HG03060 (cell line): ENCODE measurements around the gene TBC1D17.
"Not testable (repeated sequence)": the region's sequence is repeated elsewhere in the genome, so short reads cannot be mapped to it uniquely, and the experiment has no call there.

ENCODE experiments used
- ATAC-seq: cut with Tn5 transposase; IDR thresholded peaks from one replicate; pipeline ENCODE4 v1.9.1; 2021; ENCODE audit warnings: low read depth, moderate number of reproducible peaks; ENCODE audit not compliant: unreplicated experiment

TBC1D17 gene

DNA sequence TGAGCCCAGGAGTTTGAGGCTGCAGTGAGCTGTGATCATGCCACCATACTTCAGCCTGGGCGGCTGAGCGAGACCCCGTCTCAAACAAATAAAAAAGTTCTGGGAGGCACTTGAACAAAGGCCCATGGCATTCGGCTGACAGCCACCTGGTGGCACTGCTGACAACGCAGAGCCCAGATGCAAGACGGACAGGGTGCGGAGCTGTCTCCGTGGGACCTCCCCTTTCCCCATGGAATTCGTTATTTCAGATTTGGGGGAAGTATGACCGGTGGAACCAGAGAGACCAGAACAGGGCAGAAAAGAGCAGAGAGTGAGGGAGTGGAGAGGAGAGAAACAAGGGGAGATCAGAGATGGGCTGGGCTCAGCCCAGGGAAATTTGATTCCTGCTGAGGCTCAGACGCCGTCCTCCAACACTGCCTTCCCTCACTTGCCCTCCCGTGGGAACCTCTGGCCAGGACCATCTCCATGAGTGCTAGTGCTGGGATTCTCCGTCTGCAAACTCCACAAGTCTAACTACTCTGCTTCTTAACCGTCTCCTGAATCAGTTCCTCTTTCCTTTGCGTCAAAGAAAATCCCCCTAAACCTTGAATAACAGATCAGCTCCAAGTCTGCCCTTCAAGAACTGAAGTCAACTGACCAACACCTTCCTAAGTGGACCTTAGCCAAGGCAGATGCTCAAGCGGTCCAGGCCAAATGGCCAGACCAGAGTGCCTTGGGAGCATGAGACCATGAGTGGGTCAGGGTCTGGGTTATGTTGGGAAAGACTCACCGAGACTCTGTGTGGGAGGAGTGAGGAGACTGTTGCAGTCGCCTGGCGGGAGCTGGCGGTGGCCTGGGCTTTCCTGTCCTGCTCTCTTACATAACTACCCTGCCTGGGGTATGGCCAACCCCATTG lies 39.6 kb downstream of the TBC1D17 start:
- ATAC-seq, result no peak

DNA sequence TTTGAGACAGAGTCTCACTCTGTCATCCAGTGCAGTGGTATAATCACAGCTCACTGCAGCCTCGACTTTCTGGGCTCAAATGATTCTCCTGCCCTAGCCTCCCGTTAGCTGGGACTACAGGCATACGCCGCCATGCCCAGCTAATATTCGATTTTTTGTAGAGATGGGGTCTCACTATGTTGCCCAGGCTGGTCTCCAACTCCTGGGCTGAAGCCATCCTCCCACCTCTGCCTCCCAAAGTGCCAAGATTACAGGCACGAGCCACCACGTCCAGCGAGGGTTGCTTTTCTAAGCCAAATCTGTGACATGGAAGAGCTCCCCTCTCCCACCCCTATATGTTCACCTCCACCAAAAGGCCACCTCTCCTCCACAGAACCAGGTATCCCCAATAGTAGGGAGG lies 40.6 kb downstream of the TBC1D17 start:
- ATAC-seq, result no peak

DNA sequence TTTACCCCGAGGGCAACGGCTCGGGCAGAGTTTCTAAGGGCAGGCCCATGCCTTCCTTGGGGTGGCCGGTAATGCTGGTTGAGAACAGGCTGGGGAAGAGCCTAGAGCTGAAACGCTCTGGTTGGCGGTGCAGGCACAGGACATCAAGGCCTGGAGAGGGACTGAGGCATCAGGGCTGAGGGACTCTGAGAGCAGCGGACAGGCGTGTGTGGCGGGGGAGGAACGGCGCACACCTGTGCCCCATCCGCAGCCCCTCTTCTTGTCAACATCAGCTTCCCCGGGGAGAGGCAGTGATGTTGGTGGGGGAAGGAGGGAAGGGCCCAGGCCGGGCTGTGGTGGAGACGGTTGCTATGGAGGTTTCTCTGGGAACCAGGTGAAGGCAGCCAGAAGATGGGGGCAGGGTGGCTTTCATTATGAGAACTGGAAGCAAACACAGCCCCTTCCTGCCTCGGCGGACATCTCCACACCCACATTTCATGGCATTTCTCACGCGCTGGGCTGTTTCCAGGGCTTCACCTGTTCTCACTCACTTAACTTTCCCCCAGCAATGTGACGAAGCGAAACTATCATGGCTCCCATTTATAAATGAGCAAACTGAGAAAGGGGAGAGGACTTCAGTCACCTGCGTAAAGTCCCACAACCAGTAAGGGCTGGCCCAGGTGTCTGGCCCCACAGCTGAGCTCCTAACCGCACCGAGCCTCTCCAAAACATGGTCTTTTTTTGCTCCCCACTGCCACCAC lies 43.3 kb downstream of the TBC1D17 start:
- ATAC-seq, result no peak

DNA sequence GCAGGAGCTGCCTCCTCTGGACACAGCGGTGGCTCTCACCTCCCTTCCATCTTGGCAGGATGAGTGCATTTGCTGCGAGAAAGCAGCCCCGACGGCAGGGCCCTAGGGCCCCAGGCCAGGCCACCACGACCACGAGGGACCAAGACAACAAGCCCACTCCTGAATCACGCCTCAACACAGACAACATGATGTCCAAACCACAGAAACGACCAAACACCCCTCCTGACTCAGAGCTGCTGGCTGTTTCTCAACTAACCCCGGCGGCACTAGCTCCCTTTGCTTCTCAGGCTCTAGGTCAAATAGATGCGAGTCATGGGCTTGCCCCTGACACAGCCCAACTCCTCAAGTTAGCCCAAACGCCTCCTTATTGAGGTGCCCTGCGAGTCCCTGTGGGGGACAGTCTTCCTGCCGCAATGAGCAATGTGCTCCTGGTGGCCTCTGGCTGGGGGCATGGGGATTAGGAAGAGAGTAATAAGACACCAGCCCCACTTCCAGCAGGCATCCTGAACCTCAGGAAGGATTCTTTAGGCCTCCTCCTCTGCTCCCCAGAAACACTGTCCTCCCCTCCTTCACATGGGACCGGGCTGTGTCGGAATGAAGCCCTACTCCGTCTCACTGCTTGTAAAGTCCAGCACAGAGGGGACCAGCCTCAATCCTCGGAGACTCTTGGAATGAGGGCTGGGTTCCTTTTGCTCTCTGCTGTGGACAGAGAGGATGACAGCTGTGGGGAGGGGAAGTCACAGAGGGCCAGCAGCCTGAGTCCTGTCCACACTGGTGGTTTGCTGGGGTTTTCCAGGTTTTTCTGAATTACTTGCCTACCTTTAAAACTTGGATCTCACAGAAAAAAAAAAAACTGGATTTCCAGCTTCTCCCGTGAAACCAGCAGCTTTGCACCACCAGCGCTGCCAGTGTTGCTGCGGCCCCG lies 44.6 kb downstream of the TBC1D17 start:
- ATAC-seq, result no peak

DNA sequence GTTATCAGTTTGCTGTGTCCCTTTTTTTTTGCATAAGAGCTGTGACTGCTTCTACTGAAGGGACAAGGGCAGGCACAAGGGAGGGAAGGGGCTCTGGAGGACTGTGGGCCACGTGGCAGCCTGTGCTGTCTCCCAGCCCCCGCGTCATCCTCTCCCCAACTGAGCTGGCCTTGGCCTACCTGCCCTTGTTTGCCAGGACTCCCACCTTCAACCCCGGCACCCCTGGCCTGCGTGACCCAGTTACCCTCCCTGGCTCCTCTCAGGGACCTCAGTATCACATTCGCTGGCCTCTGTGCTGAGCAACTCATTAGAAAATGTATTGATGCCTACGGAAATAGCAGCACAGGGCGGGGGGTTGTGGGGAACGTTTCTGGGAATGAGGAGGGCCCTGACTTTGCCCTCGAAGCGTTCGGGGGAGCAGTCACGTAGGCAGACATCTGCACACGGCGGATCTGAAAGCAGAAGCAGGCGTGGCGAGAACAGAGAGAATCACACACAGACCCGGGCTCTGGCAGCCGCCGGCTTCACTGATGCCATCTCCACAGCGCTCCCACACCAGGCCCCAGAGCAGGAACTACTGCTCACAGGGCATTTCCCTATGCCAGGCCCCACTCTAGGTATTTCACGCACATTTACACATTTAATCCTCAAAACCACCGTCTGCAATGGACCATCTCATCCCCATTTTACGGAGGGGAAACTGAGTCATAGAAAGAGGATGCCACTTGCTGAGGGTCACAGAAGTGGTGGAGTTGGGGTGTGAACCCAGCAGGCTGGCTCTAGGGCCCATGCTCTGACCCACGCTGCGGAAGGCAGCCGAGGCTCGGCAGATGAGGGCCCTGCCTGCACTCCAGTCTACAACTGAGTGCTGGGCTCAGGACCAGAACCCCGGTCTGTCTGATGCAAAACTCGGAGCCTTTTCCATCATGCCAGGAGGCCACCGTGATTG lies 45.8 kb downstream of the TBC1D17 start:
- ATAC-seq, result no peak

DNA sequence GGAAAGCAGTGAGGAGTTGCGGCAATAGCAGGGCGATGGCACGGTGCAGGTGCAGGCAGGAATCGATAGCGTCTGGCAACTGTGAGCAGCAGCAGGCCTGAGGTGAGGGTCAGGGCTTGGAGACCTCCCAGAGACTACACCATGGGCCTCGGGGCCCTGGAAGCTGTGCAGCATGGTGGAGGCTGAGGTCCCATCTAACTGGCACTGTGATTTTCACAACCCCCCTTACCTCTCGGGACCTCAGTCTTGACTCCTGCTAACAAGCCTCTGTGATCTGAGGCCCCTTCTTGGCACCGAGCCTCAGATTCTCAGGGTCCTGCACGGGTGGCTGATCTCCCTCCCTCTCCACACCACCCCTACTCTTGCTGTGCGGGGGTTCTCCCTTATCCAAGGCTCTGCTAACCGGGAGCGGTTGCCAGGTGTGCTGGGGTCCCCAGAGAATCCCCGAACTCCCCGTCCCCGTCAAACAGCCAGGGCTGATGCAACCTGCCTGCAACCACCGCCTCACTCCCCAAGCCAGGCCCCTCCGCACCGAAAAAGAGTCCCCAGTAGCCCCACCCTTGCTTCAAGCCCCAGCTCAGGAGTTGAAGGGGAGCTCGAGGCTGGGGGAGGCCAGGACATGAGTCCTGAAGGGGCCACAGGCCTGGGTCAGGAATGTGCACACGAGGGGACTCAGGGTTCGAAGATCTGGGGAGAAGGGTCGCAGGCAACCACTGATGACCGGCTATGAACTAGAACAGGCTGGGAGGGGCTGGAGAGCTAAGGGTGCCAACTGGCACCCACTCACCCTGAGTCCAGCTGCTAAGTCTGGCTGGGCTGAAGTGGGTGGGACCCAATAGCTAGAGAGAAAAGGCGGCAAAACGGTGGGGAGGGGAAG lies 46.7 kb downstream of the TBC1D17 start:
- no peak for ATAC-seq

DNA sequence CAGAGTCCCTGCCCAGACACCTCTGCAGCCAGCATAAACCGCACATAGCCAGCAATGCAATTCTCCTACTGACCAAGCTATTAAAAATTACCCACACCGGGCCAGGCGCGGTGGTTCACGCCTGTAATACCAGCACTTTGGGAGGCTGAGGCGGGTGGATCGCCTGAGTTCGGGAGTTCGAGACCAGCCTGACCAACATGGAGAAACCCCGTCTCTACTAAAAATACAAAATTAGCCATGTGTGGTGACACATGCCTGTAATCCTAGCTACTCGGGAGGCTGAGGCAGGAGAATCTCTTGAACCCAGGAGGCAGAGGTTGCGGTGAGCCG lies 47.3 kb downstream of the TBC1D17 start:
- not testable (repeated sequence) for ATAC-seq

DNA sequence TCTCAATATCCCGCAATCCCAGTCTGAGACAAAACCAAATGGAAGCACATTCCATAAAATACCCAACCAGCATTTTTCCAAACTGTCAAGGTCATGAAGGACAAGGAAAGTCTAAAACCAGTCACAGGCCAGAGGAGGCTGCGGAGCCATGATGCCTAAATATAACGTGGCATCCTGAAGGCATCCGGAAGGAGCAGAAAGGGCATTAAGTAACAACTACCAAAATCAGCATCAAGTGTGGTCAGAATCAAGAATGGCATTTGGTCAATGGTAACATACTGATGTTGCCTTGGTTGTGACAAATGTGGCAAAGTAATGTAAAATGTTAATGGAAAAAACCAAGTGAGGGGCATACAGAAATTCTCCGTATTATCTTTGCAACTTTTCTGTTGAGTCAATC lies 48.0 kb downstream of the TBC1D17 start:
- no peak for ATAC-seq

DNA sequence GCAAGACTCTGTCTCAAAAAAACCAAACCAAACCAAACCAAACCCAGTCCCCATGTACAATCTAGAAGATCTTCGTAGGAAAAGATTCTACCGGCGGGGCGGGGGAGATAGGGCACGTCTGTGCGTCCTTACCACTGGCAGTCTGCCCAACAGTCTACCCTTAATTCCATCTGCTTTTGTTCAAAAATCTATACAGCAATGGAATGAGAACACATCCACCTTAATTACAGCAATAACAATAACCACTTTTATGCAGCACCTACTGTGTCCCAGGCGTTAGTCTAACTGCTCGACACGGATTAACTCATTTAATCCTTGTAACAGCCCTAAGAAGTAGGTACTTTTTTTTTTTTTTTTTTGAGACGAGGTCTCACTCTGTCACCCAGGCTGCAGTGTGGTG lies 49.0 kb downstream of the TBC1D17 start:
- ATAC-seq, result no peak

DNA sequence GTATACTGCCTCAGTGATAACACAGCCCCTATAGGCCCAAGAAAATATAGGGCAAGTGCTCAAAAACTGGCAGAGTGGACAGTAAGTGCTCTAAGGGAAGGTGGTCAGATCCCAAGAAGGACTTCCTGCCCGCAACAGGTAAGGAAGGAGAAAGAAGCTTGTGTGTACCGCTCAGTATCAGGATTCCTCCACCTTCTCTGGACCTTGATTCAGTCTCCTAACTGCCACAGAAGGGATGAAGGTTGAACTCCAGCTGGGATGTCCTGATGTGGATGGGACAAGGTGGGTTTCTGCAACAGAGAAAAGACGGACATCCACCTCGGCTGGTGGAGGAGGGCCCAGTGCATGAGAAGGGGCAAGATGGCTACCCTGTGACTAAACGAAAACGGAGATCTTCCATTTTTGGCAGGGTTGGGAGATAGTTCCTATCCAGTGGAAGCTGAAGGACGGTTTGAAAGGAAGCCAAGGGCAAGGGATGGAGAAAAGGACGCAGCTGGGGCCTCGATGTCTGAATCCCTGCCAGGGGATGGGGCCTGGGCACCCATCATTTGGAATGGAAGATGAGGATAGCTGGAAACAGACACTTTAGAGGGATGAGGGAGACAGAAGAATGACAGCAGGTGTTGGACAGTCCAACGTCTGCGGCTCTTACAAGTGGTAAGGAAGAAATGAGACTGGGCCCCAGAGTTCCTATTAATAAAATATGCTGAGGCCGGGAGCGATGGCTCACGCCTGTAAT lies 50.2 kb downstream of the TBC1D17 start:
- no peak for ATAC-seq

DNA sequence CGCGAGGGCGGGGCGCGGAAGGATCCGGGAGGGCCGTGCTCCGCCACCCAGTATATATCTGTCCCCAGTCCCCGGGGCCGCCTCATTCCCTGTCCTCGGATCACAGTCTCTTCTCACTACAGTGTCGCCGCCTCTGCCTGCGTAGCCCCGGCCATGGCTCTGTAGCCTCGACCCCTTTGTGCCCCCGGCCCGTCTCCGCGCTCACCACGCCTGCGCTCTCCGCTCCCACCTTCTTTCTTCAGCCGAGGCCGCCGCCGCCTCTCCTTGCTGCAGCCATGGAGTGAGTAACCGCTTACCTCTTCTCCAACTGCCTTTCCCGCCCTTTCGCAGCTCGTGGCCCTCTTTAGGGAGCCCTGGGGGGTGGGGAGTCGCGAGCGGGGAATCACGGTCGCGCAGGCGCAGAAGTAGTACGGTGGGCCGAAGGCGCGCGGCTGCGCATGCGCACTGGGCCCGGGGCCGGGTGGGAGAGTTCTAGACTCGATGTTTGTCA lies 51.7 kb downstream of the TBC1D17 start, which contains the start of the genes ATF5 and NUP62:
ATF5 (plus strand) TSS at position 85 of the 490 bp plus-strand sequence. CDS start 1,646 bp downstream, outside the sequence.
NUP62 (minus strand) TSS at position 384 of the 490 bp plus-strand sequence. CDS start 19,697 bp downstream, outside the sequence.
- ATAC-seq, result peak; percentile 22

DNA sequence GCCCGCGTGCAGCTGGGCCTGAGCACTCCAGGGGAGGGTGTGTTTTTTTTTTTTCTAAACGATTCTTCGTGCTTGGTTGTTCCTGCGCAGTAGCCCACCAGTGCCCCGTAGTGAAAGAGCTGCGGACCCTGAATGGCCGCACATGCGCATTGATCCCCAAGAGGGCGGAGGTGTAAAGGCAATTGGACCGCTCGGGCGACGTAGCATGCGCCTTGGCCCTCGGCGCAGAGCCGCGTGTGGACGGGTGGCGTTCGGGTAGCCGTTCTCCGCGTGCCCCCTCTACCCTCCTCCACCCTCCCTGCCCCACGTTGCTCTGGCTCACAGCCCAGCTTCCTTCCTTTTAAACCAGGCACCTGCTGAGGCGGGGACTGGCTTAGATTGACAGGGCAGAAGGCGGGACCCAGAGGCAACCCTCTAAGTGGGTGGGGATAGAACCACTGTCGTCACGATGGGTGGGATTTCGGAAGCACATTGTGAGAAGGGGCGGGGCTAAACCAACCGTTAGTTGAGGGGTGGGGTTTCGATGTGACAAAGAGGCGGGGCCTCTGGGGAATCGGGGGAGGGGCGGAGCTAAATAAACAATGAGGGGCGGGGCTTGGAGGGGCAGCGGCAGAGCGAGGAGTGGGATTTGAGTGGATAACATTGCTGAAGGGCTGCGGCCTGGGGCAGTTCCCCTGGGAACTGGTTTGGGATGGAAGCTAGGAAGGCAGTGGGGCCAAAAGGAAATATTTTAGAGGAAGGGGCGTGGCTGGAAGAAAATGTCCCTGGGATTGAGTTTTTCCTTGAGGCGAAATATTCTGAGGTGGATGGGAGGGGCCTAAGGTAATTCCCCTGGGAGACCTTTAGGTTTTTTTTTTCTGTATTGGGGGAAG lies 52.3 kb downstream of the TBC1D17 start:
- ATAC-seq, result peak; percentile 68

DNA sequence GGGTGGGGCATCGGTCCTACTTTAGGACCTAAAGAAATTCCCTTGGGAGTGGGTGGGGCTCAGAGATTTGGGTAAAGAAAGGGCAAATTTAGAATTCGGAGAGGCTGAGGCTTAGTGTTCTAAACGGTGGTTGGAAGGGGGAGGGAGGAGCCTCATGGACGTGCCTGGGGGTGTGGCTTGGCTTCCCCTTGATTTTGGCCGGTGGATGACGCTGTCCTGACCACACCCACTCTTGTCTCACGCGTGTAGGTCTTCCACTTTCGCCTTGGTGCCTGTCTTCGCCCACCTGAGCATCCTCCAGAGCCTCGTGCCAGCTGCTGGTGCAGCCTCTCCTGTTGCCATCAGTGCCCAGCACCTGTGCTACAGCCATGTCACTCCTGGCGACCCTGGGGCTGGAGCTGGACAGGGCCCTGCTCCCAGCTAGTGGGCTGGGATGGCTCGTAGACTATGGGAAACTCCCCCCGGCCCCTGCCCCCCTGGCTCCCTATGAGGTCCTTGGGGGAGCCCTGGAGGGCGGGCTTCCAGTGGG lies 53.0 kb downstream of the TBC1D17 start:
- ATAC-seq, result no peak

DNA sequence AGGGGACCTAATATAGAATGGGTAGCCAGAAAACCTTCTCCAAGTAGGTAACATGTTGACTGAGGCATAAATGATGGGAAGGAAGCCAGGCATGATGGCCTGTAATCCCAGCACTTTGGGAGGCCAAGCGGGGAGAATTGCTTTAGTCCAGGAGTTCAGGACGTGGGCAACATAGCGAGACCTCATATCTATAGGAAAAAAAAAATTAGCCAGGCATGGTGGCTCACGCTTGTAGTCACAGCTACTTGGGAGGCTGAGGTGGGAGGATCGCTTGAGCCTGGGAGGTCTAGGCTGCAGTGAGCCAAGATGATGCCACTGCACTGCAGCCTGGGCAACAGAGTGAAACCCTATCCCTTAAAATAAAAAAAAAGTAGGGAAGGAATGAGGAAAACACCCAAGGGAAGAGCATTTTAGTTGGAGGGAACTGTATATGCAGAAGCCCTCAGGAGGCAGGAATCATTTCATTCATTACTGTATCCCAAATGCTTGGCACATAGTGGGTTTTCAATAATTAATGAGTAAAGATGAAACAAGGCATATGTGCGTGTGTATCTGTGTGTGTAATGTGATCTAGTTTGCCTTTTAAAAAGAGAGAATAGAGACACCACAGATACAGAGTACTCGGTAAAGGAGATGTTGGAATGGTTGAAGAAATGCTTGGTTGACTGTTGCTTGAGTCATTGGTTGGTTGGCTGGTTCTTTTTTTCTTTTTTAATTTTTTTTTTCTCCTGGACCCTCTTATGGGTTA lies 54.0 kb downstream of the TBC1D17 start:
- no peak for ATAC-seq

DNA sequence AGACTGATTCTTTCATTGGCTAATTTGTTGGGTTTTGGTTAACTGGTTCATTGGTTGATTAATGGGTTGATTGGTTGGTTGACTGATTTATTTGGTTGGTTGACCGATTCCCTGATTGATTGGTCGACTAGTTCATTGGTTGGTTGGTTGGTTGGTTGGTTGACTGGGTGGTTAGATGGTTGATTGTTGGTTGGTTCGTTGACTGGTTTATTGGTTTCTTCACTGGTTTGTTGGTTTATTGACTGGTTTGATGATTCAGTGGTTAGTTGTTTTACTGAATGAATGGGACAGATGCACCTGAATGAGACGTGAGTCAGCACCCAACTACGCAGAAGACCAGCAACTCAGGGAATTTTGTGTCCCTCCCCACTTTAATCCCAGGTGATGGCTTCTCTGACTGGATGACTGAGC lies 54.5 kb downstream of the TBC1D17 start:
- no peak for ATAC-seq

DNA sequence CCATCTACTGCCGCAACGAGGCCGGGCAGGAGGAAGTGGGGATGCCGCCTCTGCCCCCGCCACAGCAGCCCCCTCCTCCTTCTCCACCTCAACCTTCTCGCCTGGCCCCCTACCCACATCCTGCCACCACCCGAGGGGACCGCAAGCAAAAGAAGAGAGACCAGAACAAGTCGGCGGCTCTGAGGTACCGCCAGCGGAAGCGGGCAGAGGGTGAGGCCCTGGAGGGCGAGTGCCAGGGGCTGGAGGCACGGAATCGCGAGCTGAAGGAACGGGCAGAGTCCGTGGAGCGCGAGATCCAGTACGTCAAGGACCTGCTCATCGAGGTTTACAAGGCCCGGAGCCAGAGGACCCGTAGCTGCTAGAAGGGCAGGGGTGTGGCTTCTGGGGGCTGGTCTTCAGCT lies 55.2 kb downstream of the TBC1D17 start:
- ATAC-seq, result no peak
